HEK293 (cell line): ENCODE results near the gene PRKAB1.

ENCODE experiments used
- CTCF ChIP-seq: fragments of 450-650 bp; formaldehyde crosslinking; IDR thresholded peaks from 2 replicates; pipeline ENCODE4 v1.5.1; 2016; ENCODE audit warnings: missing biosample characterization, missing genetic modification characterization
- IKZF3 ChIP-seq: fragments of 450-650 bp; IDR thresholded peaks from 2 replicates; pipeline ENCODE4 v1.5.0; 2018; ENCODE audit warnings: missing biosample characterization, mild to moderate bottlenecking, missing genetic modification characterization, moderate library complexity
- PBX3 ChIP-seq: sonication (generic); formaldehyde crosslinking; IDR thresholded peaks from 2 replicates; pipeline ENCODE4 v1.8.1; 2022; ENCODE audit warnings: mild to moderate bottlenecking, moderate library complexity, missing genetic modification reagents
- PRDM10 ChIP-seq: fragments of 450-650 bp; formaldehyde crosslinking; IDR thresholded peaks from 2 replicates; pipeline ENCODE4 v1.5.1; 2016; ENCODE audit warnings: missing biosample characterization, missing genetic modification characterization
- RBAK ChIP-seq: fragments of 450-650 bp; formaldehyde crosslinking; IDR thresholded peaks from 2 replicates; pipeline ENCODE4 v1.5.1; 2016; ENCODE audit warnings: missing biosample characterization, missing genetic modification characterization
- SP7 ChIP-seq: fragments of 450-650 bp; formaldehyde crosslinking; IDR thresholded peaks from 2 replicates; pipeline ENCODE4 v1.5.1; 2016; ENCODE audit warnings: missing biosample characterization, missing genetic modification characterization
- ZBTB20 ChIP-seq: fragments of 450-650 bp; formaldehyde crosslinking; IDR thresholded peaks from 2 replicates; pipeline ENCODE4 v1.5.1; 2016; ENCODE audit warnings: missing biosample characterization, missing genetic modification characterization
- ZNF211 ChIP-seq: fragments of 450-650 bp; formaldehyde crosslinking; IDR thresholded peaks from 2 replicates; pipeline ENCODE4 v1.5.1; 2016; ENCODE audit warnings: low read depth, missing biosample characterization, missing genetic modification characterization
- ZNF266 ChIP-seq: fragments of 450-650 bp; formaldehyde crosslinking; IDR thresholded peaks from 2 replicates; pipeline ENCODE4 v1.5.1; 2016; ENCODE audit warnings: missing biosample characterization, missing genetic modification characterization, low read depth
- ZNF311 ChIP-seq: fragments of 450-650 bp; formaldehyde crosslinking; IDR thresholded peaks from 2 replicates; pipeline ENCODE4 v1.5.1; 2017; ENCODE audit warnings: missing biosample characterization, missing genetic modification characterization, borderline replicate concordance
- ZNF473 ChIP-seq: fragments of 450-650 bp; formaldehyde crosslinking; IDR thresholded peaks from 2 replicates; pipeline ENCODE4 v1.5.1; 2017; ENCODE audit warnings: missing biosample characterization, missing genetic modification characterization
- ZNF549 ChIP-seq: fragments of 450-650 bp; IDR thresholded peaks from 2 replicates; pipeline ENCODE4 v1.5.1; 2018; ENCODE audit warnings: missing biosample characterization, missing genetic modification characterization, mild to moderate bottlenecking, inconsistent platforms, moderate library complexity

DNA sequence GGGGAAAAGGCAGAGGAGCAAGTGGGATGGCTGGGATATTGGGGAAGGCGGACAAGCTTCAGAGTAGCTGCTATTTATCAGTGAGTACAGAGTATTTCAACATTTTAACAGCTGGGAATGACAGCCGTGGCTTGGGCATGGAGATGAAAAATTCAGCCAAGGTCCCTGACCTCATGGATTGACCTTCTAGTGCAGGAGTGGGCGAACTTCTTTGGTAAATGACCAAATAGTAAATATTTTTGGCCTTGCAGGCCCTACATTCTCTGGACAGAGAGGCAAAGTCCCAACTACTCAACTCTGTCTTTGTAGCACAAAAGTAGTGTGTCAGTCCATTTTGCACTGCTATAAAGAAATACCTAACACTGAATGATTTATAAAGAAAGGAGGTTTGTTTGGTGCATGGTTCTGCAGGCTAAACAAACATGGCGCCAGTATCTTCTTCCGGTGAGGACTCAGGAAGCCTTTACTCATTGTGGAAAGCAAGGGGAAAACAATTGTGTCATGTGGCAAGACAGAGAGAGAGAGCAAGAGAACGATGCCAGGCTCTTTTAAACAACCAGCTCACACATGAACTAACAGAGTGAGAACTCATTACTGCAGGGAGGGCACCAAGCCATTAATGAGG is 40.8 kb upstream of the PRKAB1 start:
- TF ChIP-seq ZBTB20 (no peak), CTCF (tag by site-specific recombination) (no peak), PBX3 (no peak), RBAK (tag by site-specific recombination) (no peak), PRDM10 (tag by site-specific recombination) (no peak), ZNF311 (tag by site-specific recombination) (no peak), ZNF549 (tag by site-specific recombination) (no peak), ZNF266 (tag by site-specific recombination) (no peak), SP7 (tag by site-specific recombination) (no peak), ZNF211 (tag by site-specific recombination) (no peak), ZNF473 (tag by site-specific recombination) (no peak), IKZF3 (tag by site-specific recombination) (no peak)
